GM10266 (cell line): ENCODE results near the gene CD5L.
A peak's percentile ranks its signal among the peaks of the same experiment; 100 is the strongest.

ENCODE experiments used
- DNase-seq: peaks from one replicate; pipeline ENCODE4 v3.0.0; 2012; ENCODE audit errors: extremely low spot score
- TF ChIP-seq, protein P1 (sequence below): IDR thresholded peaks from 2 replicates; pipeline ENCODE4 v1.5.1; 2012; ENCODE audit warnings: mild to moderate bottlenecking, low read depth; ENCODE audit not compliant: control insufficient read depth, insufficient read depth; ENCODE audit errors: missing control alignments

Gene CD5L

DNA sequence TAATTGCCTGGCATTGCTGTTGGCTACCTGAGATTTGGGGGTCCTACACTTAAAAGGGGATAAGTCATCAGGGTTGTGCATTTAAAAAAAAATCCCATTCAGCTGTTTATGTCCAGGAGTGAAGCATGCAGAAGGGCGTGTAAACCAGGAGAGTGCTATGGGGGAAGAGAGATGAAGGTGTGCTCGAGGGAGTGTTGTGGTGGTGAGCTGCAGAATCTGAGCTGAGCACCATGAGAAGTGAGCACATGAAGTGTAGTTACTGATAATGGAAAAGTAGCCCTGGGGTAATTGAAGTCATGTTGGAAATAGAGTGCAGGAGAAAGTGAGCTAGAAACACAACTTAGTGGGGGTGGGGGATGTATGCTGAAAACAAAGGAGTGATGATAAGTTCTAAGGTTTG is 22.4 kb downstream of the CD5L start:
- no peak for DNase-seq
- TF ChIP-seq, protein P1, sequence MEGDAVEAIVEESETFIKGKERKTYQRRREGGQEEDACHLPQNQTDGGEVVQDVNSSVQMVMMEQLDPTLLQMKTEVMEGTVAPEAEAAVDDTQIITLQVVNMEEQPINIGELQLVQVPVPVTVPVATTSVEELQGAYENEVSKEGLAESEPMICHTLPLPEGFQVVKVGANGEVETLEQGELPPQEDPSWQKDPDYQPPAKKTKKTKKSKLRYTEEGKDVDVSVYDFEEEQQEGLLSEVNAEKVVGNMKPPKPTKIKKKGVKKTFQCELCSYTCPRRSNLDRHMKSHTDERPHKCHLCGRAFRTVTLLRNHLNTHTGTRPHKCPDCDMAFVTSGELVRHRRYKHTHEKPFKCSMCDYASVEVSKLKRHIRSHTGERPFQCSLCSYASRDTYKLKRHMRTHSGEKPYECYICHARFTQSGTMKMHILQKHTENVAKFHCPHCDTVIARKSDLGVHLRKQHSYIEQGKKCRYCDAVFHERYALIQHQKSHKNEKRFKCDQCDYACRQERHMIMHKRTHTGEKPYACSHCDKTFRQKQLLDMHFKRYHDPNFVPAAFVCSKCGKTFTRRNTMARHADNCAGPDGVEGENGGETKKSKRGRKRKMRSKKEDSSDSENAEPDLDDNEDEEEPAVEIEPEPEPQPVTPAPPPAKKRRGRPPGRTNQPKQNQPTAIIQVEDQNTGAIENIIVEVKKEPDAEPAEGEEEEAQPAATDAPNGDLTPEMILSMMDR: no peak

DNA sequence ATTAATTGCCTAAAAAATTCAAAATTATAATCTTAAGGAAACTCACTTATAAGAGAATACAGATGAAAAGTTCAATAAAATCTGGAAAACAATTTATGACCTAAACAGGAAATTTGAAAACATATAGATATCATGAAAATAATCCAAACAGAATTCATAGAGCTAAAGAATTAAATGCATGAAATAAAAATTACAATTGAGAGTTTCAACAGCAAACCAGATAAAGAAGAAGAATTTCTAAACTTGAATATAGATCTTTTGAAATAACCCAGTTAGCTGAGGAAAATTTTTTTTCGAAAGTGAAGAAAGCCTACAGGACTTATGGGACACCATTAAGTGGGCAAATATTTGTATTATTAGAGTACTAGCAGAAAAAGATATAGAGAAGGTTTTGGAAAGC is 28.3 kb downstream of the CD5L start:
- DNase-seq: no peak
- TF ChIP-seq, protein P1: no peak

DNA sequence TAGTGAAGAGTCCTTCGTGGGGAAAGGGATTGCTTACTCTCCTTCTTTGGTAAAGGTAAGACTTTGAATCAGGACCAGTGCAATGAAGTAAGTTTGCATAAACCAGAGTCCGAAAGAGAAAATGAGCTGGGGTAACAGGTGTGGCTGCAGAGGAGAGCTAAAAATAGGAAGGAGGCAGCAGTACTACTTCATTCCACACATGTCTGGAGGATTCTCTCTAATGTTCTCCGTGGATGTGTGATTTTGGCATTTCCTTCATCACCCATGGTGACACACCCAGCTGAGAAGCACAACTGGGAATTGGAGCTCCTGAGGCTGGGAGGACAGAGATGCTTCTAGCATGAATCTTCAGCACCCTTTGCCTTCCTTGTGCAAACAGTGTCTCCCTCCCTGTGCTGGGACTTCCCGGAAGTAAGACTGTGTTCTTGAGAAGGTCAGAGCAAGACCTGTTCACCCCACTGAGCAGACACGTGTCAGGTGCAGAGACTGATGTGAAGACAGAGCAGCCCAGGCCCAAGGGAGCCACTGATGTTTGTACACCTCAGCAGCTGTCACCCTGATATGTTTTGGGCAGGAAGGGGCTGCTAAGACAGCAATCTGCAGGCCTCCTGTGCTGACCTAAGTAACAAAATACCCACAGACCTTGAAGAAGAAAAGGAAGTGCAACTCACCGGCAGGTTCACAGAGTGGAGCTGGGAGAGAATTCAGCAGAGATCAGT is 35.0 kb downstream of the CD5L start:
- peak; percentile 21 for DNase-seq
- TF ChIP-seq, protein P1: no peak

DNA sequence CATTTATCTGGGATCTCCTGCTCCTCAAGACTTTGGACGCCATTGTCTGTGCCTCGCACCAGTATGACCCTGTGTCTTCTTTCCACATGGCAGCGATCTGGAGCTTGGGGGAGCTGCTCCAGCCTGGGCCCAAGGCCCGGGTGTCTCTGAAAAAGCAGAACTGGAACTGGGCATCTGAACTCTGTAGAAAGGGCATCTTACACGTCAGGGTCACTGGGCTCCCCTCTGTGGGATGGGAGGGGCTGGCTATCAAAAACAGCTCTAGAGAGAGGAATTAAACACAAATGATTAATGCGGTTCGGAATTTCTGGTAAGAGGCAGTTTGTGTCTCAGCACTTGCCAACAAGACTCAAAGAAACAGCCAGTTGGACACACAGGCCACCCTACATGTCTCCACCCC is 37.8 kb downstream of the CD5L start:
- TF ChIP-seq, protein P1: no peak
- DNase-seq: no peak

DNA sequence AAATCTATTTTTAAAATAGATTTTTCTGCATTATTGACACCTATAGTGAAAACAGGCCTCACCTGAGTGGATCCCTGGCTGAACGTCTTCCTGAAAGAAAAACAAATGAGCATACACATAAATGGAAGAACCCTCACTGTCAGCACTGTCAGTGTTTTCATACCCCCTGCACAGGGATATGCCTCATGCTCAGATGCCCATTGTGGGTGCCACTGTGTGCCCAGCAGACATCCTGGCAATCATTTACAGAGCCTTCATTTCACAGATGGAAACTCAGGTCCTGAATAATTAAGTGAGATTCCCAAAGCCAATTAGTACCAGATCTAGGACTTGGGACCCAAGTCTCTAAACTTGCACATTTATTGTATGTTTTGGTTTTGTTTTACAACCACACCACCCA is 41.6 kb downstream of the CD5L start:
- TF ChIP-seq, protein P1: no peak

DNA sequence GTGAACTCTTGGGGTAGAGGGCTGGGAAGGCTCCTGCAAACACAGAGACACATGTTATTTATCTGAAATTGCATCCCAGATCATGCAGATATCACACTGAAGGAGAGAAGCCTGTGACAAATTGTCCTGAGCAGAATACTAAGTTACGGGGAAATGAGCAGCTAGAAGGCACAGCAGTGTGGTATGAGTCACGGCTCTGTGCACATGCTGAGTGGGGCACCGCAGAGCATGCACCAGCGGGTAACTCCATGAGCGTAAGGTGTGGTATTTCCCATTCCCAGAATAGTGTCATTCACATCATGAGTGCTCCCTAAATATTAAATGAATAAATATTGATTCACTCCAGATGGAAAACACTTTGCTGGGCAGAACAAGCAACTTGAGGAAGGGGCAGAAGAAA is 43.4 kb downstream of the CD5L start:
- TF ChIP-seq, protein P1: no peak
- DNase-seq: no peak

More for the DNA sequence above, 41.6 kb downstream of the CD5L start:
- no peak for DNase-seq

DNA sequence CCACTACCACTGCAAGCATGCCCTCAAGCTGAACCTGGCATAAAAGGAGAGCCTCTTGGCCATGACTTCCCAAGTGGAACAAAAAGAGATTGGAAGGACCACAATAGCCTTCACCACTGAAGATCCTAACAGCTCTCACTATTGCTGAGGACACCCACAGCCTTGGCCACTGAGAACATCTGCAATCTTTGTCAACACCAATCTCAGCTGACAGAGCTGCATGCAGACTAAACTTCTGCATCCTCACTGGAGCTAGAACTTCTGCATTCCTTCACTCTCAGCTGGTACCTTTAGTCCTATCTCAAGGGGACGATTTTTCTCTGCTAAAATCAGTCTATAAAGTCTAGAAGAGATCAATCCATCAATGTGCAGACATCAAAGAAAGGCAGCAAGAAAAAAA is 56.4 kb downstream of the CD5L start:
- TF ChIP-seq, protein P1: no peak
- DNase-seq: no peak
